GM12878 (cell line): Measurements from ENCODE around the gene COL21A1. TPM values are rescaled to one million over a fixed set of nuclear protein-coding genes. Genes with fewer than 3 reads are reported as not detected.

Experiments used
- ATAC-seq: fragments of 200-7000 bp; cut with Tn5 transposase; 3 replicates; pipeline ENCODE4 v1.9.1; 2020; ENCODE audit warnings: mild to moderate bottlenecking, moderate library complexity
- BruUV-seq: library from RNA; stranded (reverse); fragments of 400-500 nt; replicated peaks from 2 replicates; lab custom pipeline; 2021; lab: Mats Ljungman, UMichigan
- CTCF ChIA-PET: fragments of 300-600 bp; sonication (Branson Sonifier 250); formaldehyde crosslinking; extraction: SDS; loops from one replicate; lab custom pipeline; 2021; ENCODE audit warnings: inconsistent platforms; lab: Yijun Ruan, JAX
- POLR2A ChIA-PET: fragments of 350-600 bp; formaldehyde crosslinking; extraction: SDS; loops from one replicate; lab custom pipeline; 2021; ENCODE audit warnings: inconsistent platforms; lab: Charles Lee
- RAD21 ChIA-PET: fragments of 300-600 bp; sonication (Branson Sonifier 250); formaldehyde crosslinking; loops from one replicate; lab custom pipeline; 2023; ENCODE audit warnings: antibody characterized with exemption; ENCODE audit not compliant: unreplicated experiment; lab: Charles Lee
- SMC1A ChIA-PET: fragments of 300-600 bp; sonication (Branson Sonifier 250); formaldehyde crosslinking; loops from one replicate; lab custom pipeline; 2023; ENCODE audit not compliant: unreplicated experiment, uncharacterized antibody; lab: Charles Lee
- DNase-seq: peaks from one replicate; pipeline ENCODE4 v3.0.0-alpha.2; 2011; ENCODE audit warnings: low read depth, low spot score
- FAIRE-seq: peaks from 3 replicates; lab custom pipeline; 2011; peaks lifted over from hg19 to GRCh38; lab: Jason Lieb, UNC
- H2AFZ ChIP-seq: 2 replicates; pipeline ENCODE4 v1.6.0; 2011; ENCODE audit warnings: low read depth, low read length, control low read depth; ENCODE audit not compliant: control insufficient read depth
- H3K27ac ChIP-seq: 2 replicates; pipeline ENCODE4 v1.5.1; 2011; ENCODE audit warnings: control low read depth; ENCODE audit not compliant: control insufficient read depth, insufficient read depth
- H3K27me3 ChIP-seq, 2 experiments: replicated peaks in 1 of 2; 2 replicates each; pipeline versions ENCODE4 v1.6.0 to v1.6.1; 2011; ENCODE audit warnings: low read length in 1 of 2; ENCODE audit not compliant: control insufficient read depth in 2 of 2, insufficient read depth in 2 of 2
- H3K36me3 ChIP-seq, 2 experiments: 2 replicates each; pipeline ENCODE4 v1.5.1; 2011; ENCODE audit warnings: low read length in 1 of 2; ENCODE audit not compliant: control insufficient read depth in 2 of 2, insufficient read depth in 2 of 2
- H3K4me1 ChIP-seq: 2 replicates; pipeline ENCODE4 v1.6.1; 2011; ENCODE audit warnings: mild to moderate bottlenecking, low read length, moderate library complexity, mixed read lengths; ENCODE audit not compliant: control insufficient read depth, insufficient read depth
- H3K4me2 ChIP-seq: 2 replicates; pipeline ENCODE4 v1.6.0; 2011; ENCODE audit warnings: control low read depth; ENCODE audit not compliant: control insufficient read depth, insufficient read depth
- H3K4me3 ChIP-seq: fragments of 200-600 bp; sonication (generic); 2 replicates; pipeline ENCODE4 v1.5.1; 2016
- H3K79me2 ChIP-seq: 2 replicates; pipeline ENCODE4 v1.6.0; 2011; ENCODE audit warnings: low read length; ENCODE audit not compliant: control insufficient read depth, insufficient read depth
- H3K9ac ChIP-seq: 2 replicates; pipeline ENCODE4 v1.8.0; 2011; ENCODE audit warnings: low read length, control low read depth, mixed read lengths; ENCODE audit not compliant: control insufficient read depth, insufficient read depth
- H3K9me3 ChIP-seq: replicated peaks from 3 replicates; pipeline ENCODE4 v1.5.1; 2011; ENCODE audit warnings: mild to moderate bottlenecking, low read length; ENCODE audit not compliant: control insufficient read depth, insufficient read depth
- H4K20me1 ChIP-seq: 2 replicates; pipeline ENCODE4 v1.6.0; 2011; ENCODE audit not compliant: control insufficient read depth, insufficient read depth
- BMI1 ChIP-seq: fragments of 450-650 bp; IDR thresholded peaks from 2 replicates; pipeline ENCODE4 v1.6.1; 2016; ENCODE audit warnings: mild to moderate bottlenecking, moderate library complexity, borderline replicate concordance
- BRCA1 ChIP-seq: IDR thresholded peaks from 2 replicates; pipeline ENCODE4 v1.6.1; 2011; ENCODE audit warnings: low read depth, low read length, improper control_type of control experiment
- GATAD2B ChIP-seq: fragments of 450-650 bp; conservative IDR thresholded peaks from 2 replicates; pipeline ENCODE4 v1.6.1; 2017; ENCODE audit warnings: low read depth, mild to moderate bottlenecking, moderate library complexity
- HDAC2 ChIP-seq: fragments of 200-600 bp; sonication (generic); IDR thresholded peaks from 2 replicates; pipeline ENCODE4 v1.6.1; 2017
- HDGF ChIP-seq: fragments of 450-650 bp; IDR thresholded peaks from 2 replicates; pipeline ENCODE4 v1.6.1; 2016; ENCODE audit warnings: antibody characterized with exemption
- LARP7 ChIP-seq: fragments of 450-650 bp; IDR thresholded peaks from 2 replicates; pipeline ENCODE4 v1.6.1; 2017; ENCODE audit warnings: mild to moderate bottlenecking
- MTA2 ChIP-seq: fragments of 450-650 bp; IDR thresholded peaks from 2 replicates; pipeline ENCODE4 v1.6.1; 2016; ENCODE audit warnings: low read depth, mild to moderate bottlenecking, moderate library complexity
- NFYB ChIP-seq: IDR thresholded peaks from 2 replicates; pipeline ENCODE4 v1.6.1; 2011; ENCODE audit warnings: low read depth, mild to moderate bottlenecking, low read length, improper control_type of control experiment, moderate library complexity; ENCODE audit not compliant: insufficient read depth
- RCOR1 ChIP-seq: conservative IDR thresholded peaks from 2 replicates; pipeline ENCODE4 v1.6.1; 2012; ENCODE audit warnings: low read depth, low read length, improper control_type of control experiment
- RUNX3 ChIP-seq: IDR thresholded peaks from 2 replicates; pipeline ENCODE4 v1.6.1; 2012; ENCODE audit warnings: low read length, inconsistent platforms
- SIN3A ChIP-seq: IDR thresholded peaks from 2 replicates; pipeline ENCODE4 v1.6.1; 2012; ENCODE audit warnings: low read depth, low read length, improper control_type of control experiment
- SMARCA5 ChIP-seq: fragments of 450-650 bp; IDR thresholded peaks from 2 replicates; pipeline ENCODE4 v1.6.1; 2017; ENCODE audit warnings: mild to moderate bottlenecking
- SRF ChIP-seq, 2 experiments: IDR thresholded peaks; 2 replicates each; pipeline ENCODE4 v1.6.1; 2011; ENCODE audit warnings: low read depth in 2 of 2, low read length in 2 of 2, mild to moderate bottlenecking in 1 of 2, moderate library complexity in 1 of 2
- TCF3 ChIP-seq: IDR thresholded peaks from 2 replicates; pipeline ENCODE4 v1.6.1; 2012; ENCODE audit warnings: low read depth, mild to moderate bottlenecking, low read length, borderline replicate concordance; ENCODE audit not compliant: insufficient read depth
- TCF7 ChIP-seq: IDR thresholded peaks from 2 replicates; pipeline ENCODE4 v1.6.1; 2014; ENCODE audit warnings: antibody characterized with exemption, borderline replicate concordance
- WGBS: methylation state at CpG from one replicate; pipeline ENCODE4 v1.1.6; 2016; ENCODE audit warnings: low lambda C conversion rate; ENCODE audit not compliant: insufficient replicate concordance, insufficient coverage; ENCODE audit errors: missing lambda C conversion rate; 5-methylcytosine and 5-hydroxymethylcytosine counted together
- in situ Hi-C: fragments of 300-500 bp; cut with MboI; formaldehyde crosslinking; loops from 9 replicates; pipeline ENCODE4 v1.14.3; 2018; ENCODE audit warnings: mixed read lengths
- intact Hi-C: fragments of 100-400 bp; cut with micrococcal nuclease; formaldehyde crosslinking; loops from one replicate; pipeline ENCODE4 v1.14.2; 2022; ENCODE audit not compliant: unreplicated experiment
- polyA plus RNA-seq, 11 experiments: library from polyadenylated mRNA; depleted of rRNA in 4 of 11; unstranded in 6 of 11; stranded (reverse) in 5 of 11; fragments of >200 nt; fragmentation: Nextera tagmentation in 4 of 11; fragmentation: Illumina TruSeq in 1 of 11; extraction: Ambion mirVana in 4 of 11; extraction: Trizol in 1 of 11; gene quantifications; 1 replicate in 1 of 11; 2 replicates in 10 of 11; pipeline versions ENCODE4 v1.2.1 to v1.2.3, GENCODE V29; 2011 to 2016; ENCODE audit warnings: inconsistent platforms in 2 of 11, missing spikeins in 2 of 11, low read depth in 1 of 11
- total RNA-seq, 4 experiments: library from RNA; depleted of rRNA in 3 of 4; stranded (reverse); fragments of >200 nt in 3 of 4; fragmentation: Illumina TruSeq in 1 of 4; extraction: Trizol in 1 of 4; gene quantifications; 2 replicates each; pipeline versions ENCODE4 v1.2.1 to v1.2.3, GENCODE V29; 2013 to 2021
- TF ChIP-seq, protein P1 (sequence below): IDR thresholded peaks from 2 replicates; pipeline ENCODE4 v1.6.1; 2012; ENCODE audit warnings: improper control_type of control experiment, low read depth, low read length; ENCODE audit not compliant: insufficient replicate concordance
- TF ChIP-seq, protein P2 (sequence below): IDR thresholded peaks from 2 replicates; pipeline ENCODE4 v1.6.1; 2012; ENCODE audit warnings: low read depth, low read length, improper control_type of control experiment

Gene COL21A1
- total and polyA plus RNA-seq, 10 of the 15 experiments (the other 5 are each of a cell fraction or from before 2014, with no cell fraction given), result 0.10 TPM; not detected in 9

DNA sequence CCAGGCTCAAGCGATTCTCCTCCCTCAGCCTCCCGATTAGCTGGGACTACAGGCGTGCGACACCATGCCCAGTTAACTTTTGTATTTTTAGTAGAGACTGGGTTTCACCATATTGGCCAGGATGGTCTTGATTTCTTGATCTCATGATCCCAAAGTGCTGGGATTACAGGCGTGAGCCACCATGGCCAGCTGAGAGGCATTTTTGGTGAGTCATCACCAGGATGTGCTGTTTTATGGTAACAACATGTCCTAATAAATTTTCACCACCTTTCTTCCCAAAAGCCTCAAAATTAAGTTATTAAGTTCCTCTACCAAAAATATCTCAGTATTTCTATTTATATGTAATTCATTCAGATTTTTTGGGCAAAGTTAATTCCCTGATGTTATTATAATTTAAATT is 53.5 kb downstream of the COL21A1 start (continued):
- TF ChIP-seq, protein P1, sequence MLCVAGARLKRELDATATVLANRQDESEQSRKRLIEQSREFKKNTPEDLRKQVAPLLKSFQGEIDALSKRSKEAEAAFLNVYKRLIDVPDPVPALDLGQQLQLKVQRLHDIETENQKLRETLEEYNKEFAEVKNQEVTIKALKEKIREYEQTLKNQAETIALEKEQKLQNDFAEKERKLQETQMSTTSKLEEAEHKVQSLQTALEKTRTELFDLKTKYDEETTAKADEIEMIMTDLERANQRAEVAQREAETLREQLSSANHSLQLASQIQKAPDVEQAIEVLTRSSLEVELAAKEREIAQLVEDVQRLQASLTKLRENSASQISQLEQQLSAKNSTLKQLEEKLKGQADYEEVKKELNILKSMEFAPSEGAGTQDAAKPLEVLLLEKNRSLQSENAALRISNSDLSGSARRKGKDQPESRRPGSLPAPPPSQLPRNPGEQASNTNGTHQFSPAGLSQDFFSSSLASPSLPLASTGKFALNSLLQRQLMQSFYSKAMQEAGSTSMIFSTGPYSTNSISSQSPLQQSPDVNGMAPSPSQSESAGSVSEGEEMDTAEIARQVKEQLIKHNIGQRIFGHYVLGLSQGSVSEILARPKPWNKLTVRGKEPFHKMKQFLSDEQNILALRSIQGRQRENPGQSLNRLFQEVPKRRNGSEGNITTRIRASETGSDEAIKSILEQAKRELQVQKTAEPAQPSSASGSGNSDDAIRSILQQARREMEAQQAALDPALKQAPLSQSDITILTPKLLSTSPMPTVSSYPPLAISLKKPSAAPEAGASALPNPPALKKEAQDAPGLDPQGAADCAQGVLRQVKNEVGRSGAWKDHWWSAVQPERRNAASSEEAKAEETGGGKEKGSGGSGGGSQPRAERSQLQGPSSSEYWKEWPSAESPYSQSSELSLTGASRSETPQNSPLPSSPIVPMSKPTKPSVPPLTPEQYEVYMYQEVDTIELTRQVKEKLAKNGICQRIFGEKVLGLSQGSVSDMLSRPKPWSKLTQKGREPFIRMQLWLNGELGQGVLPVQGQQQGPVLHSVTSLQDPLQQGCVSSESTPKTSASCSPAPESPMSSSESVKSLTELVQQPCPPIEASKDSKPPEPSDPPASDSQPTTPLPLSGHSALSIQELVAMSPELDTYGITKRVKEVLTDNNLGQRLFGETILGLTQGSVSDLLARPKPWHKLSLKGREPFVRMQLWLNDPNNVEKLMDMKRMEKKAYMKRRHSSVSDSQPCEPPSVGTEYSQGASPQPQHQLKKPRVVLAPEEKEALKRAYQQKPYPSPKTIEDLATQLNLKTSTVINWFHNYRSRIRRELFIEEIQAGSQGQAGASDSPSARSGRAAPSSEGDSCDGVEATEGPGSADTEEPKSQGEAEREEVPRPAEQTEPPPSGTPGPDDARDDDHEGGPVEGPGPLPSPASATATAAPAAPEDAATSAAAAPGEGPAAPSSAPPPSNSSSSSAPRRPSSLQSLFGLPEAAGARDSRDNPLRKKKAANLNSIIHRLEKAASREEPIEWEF, result no peak
- no peak for TF ChIP-seq GATAD2B
- TF ChIP-seq, all 136 proteins: peak for 0

DNA sequence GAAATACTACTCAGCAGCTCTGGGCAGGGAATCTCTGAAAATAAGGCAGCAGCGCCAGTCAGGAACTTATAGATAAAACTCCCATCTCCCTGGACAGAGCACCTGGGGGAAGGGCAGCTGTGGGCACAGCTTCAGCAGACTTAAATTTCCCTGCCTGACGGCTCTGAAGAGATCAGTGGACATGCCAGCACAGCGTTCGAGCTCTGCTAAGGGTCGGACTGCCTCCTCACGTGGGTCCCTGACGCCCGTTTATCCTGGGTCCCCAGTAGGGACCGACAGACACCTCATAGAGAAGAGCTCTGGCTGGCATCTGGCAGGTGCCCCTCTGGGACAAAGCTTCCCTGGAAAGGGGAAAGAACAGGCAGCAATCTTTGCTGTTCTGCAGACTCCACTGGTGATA is 59.0 kb downstream of the COL21A1 start:
- RAD21 ChIA-PET, result no interaction called here
- BruUV-seq, result no TSS peak
- 34% methylated on average over 9 of the region's 9 CpGs for WGBS

More for the DNA sequence above, 59.0 kb downstream of the COL21A1 start:
- in situ Hi-C loops (no loop called here), intact Hi-C loops (no loop called here)
- H3K4me2 ChIP-seq, result no peak overlapping the region
- no peaks in the 10 kb centered on the region for H3K4me1 ChIP-seq
- no peak overlapping the region for H3K27ac ChIP-seq
- H4K20me1 ChIP-seq, result no peaks in the 10 kb centered on the region
- SMC1A ChIA-PET, result no interaction called here
- FAIRE-seq (no peak), ATAC-seq (no peak), DNase-seq (no peak)
- no peak overlapping the region for H3K9ac ChIP-seq
- no peak overlapping the region for H3K4me3 ChIP-seq
- H2AFZ ChIP-seq, result no peak overlapping the region
- POLR2A ChIA-PET, result no interaction called here
- H3K27me3 ChIP-seq, result no peaks in the 10 kb centered on the region
- no peak for TF ChIP-seq BRCA1
- TF ChIP-seq NFYB, result no peak
- no peak for TF ChIP-seq HDAC2
- TF ChIP-seq LARP7, result no peak
- TF ChIP-seq RUNX3, result no peak
- no peak for TF ChIP-seq HDGF
- TF ChIP-seq SMARCA5, result no peak
- TF ChIP-seq, protein P2, sequence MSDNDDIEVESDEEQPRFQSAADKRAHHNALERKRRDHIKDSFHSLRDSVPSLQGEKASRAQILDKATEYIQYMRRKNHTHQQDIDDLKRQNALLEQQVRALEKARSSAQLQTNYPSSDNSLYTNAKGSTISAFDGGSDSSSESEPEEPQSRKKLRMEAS, result no peak
- TF ChIP-seq SIN3A, result no peak
- no peak for TF ChIP-seq MTA2
- TF ChIP-seq RCOR1, result no peak
- TF ChIP-seq TCF3, result no peak
- TF ChIP-seq TCF7, result no peak
- no peak for TF ChIP-seq BMI1
- TF ChIP-seq SRF (IDR thresholded peaks at IDR 0.05; ENCODE audit: low read depth in 2 of 2, low read length in 2 of 2), result no peak
- no peaks in the 10 kb centered on the region for H3K36me3 ChIP-seq
- CTCF ChIA-PET, result interaction anchor here (1.1 kb wide), 1 partner anchor 9 kb away, joined by 3 read pairs; no protein-coding TSS in a partner anchor
- no peaks in the 10 kb centered on the region for H3K9me3 ChIP-seq
- no peaks in the 10 kb centered on the region for H3K79me2 ChIP-seq
